Activated T-helper 1 cell treated with anti-CD3 and anti-CD28 coated beads, Interleukin-2, amount 50 U/mL, for 16 hours (primary cell): Measurements from ENCODE around the gene CTNNA3.

Experiments used
- DNase-seq, 2 donors: peaks; one replicate each; pipeline ENCODE4 v3.0.0-alpha.2; 2020; ENCODE audit warnings: low read depth in 1 of 2, low spot score in 1 of 2

CTNNA3 gene

GRCh38 chr10:66684581-66684980 is 1011.4 kb downstream of the CTNNA3 start:
- DNase-seq = no peak

DNA sequence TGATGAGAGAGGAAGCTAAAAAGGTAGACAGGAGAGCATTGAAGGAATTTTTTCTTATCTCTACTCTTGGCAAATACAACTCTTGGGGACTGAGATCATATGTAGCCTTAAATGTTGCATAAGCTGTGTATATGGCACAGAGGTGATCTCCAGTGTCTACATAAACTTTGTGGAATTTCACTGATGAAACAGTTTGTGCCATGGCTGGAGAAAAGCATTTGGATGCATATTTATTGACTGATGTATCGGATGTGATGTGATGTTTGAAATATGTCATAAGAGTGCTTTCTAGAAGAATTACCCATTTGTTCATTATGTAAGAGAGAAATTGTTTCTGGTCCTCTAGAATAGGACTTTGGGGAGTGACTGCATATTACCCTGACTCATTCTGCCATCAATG is 1015.1 kb downstream of the CTNNA3 start:
- DNase-seq = no peak

DNA sequence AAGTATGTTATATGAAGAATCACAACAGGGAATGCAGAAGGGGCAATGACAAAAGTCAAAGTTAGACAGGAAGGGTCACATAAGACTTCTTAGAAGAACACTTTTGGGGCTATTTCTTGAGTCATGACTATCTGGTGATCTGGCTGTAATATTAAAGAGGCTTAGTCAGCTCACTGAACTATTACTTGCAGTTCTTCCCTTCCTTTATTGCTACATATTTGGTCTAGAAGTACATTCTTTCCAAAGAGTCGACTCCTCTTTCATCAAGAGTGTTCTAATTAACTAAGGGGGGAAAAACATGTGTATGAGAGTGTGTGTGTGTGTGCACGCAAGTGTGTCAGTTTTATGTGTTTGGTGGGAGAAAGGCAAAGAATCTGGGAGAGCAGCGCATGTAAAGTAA is 1017.5 kb downstream of the CTNNA3 start:
- no peak for DNase-seq

- DNase-seq = no peak
Observed at GRCh38 chr10:66673071-66673470, 1022.9 kb downstream of the CTNNA3 start.

- no peak for DNase-seq
Observed at GRCh38 chr10:66671562-66671961, 1024.4 kb downstream of the CTNNA3 start.

DNA sequence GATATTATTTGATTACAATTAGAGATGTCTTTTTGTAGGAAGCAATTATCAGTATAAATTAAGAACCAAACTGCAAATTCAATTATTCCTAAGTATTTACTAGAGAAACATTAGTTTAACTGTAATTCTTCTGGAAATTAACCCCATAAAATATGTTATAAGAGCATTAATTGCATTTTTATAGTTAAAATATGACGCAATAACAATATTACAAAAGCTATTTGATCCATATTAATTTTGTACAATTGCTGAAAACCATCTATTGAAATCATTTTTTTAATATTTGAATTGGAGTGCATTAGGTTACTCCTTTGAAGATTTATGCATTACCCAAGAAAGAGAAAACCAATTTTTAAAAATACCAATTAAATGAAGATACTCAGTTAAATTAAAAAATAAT is 1024.9 kb downstream of the CTNNA3 start:
- DNase-seq = no peak

GRCh38 chr10:66656499-66656898 is 1039.5 kb downstream of the CTNNA3 start:
- no peak for DNase-seq

DNA sequence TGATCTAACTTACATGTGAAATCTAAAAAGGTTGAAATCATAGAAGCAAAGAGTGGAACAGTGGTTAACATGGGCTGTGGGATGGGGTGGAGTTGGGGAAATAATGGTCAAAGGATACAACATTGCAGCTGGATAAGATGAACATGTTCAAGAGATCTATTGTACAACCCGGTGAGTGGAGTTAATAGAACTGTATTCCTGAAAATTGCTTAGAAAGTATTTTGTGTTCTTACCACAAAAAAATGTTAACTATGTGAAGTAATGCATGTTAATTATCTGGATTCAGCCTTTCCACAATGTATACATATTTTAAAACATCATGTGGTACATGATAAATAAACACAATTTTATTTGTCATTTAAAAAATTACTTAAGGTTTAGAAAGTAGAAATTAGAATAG is 1041.1 kb downstream of the CTNNA3 start:
- DNase-seq = no peak

DNA sequence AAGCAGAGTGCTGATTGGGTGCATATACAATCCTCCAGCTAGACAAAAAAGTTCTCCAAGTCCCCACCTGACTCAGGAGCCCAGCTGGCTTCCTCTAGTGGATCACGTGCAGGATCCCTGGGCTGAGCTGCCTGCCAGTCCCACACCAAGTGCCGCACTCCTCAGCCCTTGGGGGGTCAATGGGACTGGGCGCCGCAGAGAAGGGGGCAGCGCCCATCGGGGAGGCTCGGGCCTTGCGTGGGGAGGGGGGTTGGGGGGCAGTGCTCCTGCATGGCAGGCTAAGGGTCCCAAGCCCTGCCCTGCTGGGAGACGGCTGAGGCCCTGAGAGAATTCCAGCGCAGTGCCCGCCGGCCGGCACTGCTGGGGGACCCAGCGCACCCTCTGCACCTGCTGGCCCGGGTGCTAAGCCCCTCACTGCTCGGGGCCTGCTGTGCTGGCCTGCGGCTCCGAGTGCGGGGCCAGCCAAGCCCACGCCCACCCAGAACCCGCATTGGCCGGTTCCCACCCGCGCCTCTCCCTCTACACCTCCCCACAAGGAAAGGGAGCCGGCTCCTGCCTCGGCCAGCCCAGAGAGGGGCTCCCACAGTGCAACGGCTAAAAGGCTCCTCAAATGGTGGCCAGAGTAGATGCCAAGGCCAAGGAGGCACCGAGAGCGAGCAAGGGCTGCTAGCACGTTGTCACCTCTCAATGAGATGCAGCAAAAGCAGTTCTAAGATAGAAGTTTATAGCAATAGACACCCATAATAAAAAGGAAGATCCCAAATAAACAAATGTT is 1044.5 kb downstream of the CTNNA3 start:
- DNase-seq = no peak

- DNase-seq = no peak
Observed at GRCh38 chr10:66649626-66650025, 1046.4 kb downstream of the CTNNA3 start.

- no peak for DNase-seq
Observed at GRCh38 chr10:66642217-66642616, 1053.8 kb downstream of the CTNNA3 start.

- DNase-seq = no peak
Observed at GRCh38 chr10:66639371-66639770, 1056.6 kb downstream of the CTNNA3 start.

DNA sequence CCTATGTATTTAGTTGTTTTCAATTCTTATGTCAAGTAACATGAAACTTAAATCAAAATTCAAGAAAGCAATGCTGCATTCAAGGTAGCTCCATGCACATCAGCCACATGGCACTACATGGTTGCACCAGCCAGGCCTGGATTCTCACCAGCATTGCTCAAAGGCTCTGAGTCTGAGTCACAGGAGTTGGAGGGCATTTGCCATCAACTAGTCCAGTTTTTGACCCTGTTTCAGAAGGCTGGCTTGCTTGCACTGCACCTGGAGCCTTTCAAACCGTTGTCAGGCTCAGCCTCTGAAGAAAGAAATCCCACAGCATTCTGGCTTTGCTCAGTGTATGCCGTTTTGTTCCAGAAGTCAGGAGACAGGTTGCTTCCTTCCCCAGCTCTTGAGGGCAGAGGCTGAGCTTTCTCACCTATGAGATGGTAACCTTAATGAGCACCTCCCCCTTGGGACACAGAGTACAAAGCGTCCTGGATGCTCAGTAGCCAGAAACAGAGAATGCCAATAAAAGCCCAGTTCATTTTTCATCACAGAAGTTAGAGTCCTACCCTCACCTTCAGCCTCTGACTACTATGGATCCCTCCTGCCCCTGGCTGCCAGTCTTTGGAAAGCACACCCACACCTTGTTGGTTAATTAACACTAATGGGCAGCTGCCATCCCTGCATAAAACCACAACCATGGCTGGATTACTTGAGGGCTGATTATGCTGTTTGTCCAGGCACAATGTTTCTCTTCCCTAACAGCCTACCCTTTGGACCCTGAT is 1058.5 kb downstream of the CTNNA3 start:
- DNase-seq = no peak

- DNase-seq = no peak
Observed at GRCh38 chr10:66629996-66630395, 1066.0 kb downstream of the CTNNA3 start.

DNA sequence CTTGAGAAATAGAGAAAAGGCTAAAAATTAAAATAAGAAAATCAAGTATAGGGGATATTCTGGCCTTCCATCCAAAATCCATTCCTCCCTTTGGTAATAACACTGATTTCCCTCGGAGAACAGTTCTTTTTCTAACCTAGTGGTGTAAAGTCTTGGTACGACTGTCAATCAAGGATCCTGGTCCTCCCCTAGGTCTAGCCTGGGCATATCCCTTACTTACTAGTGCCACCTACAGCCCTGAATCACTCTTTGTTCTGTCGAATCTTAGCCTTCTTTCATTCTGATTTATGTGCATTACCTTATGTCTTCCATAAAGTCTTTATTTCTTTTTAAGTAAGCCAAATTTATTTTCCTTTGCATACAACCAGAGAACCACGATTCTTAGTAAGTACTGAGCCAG is 1068.8 kb downstream of the CTNNA3 start:
- DNase-seq = no peak

DNA sequence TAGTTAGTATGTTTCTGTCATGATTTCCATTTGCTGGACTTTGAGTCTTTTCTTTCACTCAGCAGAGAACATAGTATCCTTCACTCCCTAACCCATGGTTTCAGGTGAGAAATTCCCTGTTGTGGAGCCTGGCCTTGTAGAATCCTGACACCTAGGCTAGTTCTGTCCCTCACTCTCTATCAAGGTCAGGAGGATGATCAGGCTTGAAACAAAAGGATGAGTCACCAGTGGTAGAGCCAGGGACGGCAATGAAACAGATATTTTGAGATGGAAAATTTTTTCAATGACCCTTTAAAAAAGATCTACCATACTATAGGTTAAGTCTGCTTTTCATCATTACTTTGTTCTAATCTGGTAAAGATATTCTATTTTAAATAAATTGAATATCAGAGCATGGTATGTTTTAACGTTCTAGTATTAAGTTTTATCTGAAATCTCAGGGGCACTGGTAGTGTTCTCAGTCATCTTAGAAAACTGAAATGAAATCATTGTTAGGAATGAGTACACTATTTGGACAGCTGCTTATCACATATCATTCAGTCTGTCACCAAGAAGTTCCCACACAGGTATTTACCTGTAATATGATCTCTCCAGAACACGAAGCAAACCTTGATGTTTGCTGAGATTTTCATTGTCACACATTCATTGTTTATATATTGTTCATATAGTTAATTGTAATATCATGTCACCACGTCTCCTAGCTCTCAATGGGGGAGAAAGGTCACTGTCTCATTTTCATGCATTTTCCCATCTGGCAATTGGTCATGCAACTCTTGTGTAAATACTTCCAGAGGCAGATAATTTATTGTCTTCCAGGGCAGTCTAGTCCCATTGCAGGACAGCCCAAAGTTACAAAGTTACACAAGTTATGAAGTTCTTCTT is 1070.0 kb downstream of the CTNNA3 start:
- no peak for DNase-seq

DNA sequence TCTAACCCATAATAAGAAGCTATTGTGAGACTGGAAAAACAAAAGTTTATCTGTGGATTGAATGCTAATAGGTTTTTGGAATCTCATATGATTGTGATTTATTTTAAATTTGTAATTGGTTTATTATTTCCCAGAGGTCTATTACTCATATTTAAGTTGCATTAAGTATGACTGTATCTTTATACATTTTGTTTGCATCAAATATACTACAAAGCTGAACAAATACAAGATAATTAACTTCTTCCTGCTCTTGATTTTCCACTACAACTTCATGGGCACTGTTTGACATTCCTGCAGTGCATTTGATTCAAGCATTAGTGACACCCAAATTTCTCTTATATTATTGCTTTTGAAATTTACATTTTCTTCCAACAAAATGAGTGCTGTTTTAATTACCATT is 1073.9 kb downstream of the CTNNA3 start:
- no peak for DNase-seq

GRCh38 chr10:66604195-66604594 is 1091.8 kb downstream of the CTNNA3 start:
- no peak for DNase-seq

- no peak for DNase-seq
Observed at GRCh38 chr10:66591865-66592264, 1104.1 kb downstream of the CTNNA3 start.

DNA sequence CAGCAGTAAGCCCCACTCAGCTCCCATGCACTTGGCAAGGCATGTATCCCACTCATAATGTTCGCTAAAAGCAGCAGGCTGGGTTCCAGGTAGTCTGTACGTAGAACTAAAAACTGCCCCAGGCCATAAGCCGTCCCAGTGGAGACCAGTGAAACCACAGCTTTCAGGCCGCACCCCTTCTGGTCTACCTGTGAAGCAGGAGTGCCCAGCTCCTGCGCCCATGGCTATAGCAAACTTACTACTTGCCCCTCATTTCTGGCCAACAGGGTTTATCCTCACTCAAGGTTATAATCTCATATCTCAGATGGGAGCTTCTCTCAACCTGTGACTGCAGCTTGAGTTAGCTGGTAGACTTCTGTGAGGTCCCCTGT is 1108.3 kb downstream of the CTNNA3 start:
- no peak for DNase-seq

GRCh38 chr10:66586897-66587679 is 1108.9 kb downstream of the CTNNA3 start:
- no peak for DNase-seq
